Vagina (tissue), 2 donors: ENCODE data around the gene SLC6A4. TPM values are rescaled to one million over a fixed set of nuclear protein-coding genes. Genes with fewer than 3 reads are reported as not detected.

ENCODE experiments used
- DNase-seq, 2 donors: peaks; one replicate each; pipeline ENCODE4 v3.0.0-alpha.2; 2017; ENCODE audit errors: extremely low spot score in 2 of 2
- H3K27ac ChIP-seq: fragments of 200-600 bp; sonication (generic); one replicate; pipeline ENCODE4 v1.5.1; 2019
- H3K27me3 ChIP-seq: fragments of 200-600 bp; sonication (generic); one replicate; pipeline ENCODE4 v1.5.1; 2019
- H3K36me3 ChIP-seq, 2 donors: fragments of 200-600 bp; sonication (generic); one replicate each; pipeline ENCODE4 v1.5.1; 2017 to 2019
- H3K4me1 ChIP-seq: fragments of 200-600 bp; sonication (generic); one replicate; pipeline ENCODE4 v1.5.1; 2019
- H3K4me3 ChIP-seq, 2 donors: fragments of 200-600 bp; sonication (generic); 1 replicate in 1 of 2; 2 replicates in 1 of 2; pipeline ENCODE4 v1.5.1; 2016 to 2019
- H3K9me3 ChIP-seq: fragments of 200-600 bp; sonication (generic); one replicate; pipeline ENCODE4 v1.5.1; 2019
- POLR2A ChIP-seq, 2 donors: fragments of 450-650 bp; IDR thresholded peaks; one replicate each; pipeline ENCODE4 v1.6.1; 2017; ENCODE audit warnings: antibody characterized with exemption in 2 of 2, mild to moderate bottlenecking in 2 of 2, moderate library complexity in 2 of 2
- POLR2AphosphoS5 ChIP-seq, 2 donors: sonication (generic); formaldehyde crosslinking; IDR thresholded peaks; one replicate each; pipeline ENCODE4 v1.9.0; 2017; ENCODE audit warnings: antibody characterized with exemption in 2 of 2, mild to moderate bottlenecking in 2 of 2, low read depth in 1 of 2; ENCODE audit not compliant: insufficient read depth in 1 of 2
- intact Hi-C: fragments of 100-400 bp; cut with DNase I; formaldehyde crosslinking; loops from one replicate; pipeline ENCODE4 v1.15.1; 2023
- total RNA-seq: library from RNA; depleted of rRNA; stranded (reverse); fragments of >200 nt; gene quantifications from one replicate; pipeline ENCODE4 v1.2.3, GENCODE V29; 2016
- TF ChIP-seq, protein P1 (sequence below), 3 experiments: fragments of 450-650 bp in 2 of 3; fragments of 200-600 bp in 1 of 3; sonication (generic) in 1 of 3; IDR thresholded peaks; one replicate each; pipeline ENCODE4 v1.5.1; 2017 to 2019; ENCODE audit warnings: antibody characterized with exemption in 3 of 3, mild to moderate bottlenecking in 2 of 3, moderate library complexity in 2 of 3

The SLC6A4 gene
- total RNA-seq, 1 donor from 2014 or later = 0.98 TPM

DNA sequence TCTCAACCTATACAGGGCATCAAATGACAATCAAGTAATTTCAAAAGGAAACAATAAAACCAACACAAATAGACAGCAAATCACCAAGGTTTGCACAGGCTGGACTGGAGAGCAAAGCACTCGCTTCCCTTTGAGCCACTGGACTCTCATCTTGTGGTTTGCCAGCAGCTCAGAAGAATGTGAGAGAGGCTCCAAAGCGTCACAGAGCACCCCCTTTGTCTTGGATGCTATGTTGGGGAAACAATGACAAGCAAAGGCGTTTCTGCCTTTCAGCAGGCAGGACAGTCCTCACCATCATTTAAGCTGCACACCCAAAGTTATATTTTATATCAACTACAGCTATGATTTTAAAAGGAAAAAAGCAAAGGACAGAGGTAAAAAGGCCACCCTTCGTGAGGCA is 13.2 kb downstream of the SLC6A4 start:
- no peaks in the 10 kb centered on the region for H3K4me1 ChIP-seq
- DNase-seq = no peak
- no peak for TF ChIP-seq POLR2A (IDR thresholded peaks at IDR 0.05)
- TF ChIP-seq POLR2AphosphoS5 (IDR thresholded peaks at IDR 0.05; ENCODE audit: insufficient read depth in 1 of 2, low read depth in 1 of 2) = no peak
- TF ChIP-seq, protein P1, sequence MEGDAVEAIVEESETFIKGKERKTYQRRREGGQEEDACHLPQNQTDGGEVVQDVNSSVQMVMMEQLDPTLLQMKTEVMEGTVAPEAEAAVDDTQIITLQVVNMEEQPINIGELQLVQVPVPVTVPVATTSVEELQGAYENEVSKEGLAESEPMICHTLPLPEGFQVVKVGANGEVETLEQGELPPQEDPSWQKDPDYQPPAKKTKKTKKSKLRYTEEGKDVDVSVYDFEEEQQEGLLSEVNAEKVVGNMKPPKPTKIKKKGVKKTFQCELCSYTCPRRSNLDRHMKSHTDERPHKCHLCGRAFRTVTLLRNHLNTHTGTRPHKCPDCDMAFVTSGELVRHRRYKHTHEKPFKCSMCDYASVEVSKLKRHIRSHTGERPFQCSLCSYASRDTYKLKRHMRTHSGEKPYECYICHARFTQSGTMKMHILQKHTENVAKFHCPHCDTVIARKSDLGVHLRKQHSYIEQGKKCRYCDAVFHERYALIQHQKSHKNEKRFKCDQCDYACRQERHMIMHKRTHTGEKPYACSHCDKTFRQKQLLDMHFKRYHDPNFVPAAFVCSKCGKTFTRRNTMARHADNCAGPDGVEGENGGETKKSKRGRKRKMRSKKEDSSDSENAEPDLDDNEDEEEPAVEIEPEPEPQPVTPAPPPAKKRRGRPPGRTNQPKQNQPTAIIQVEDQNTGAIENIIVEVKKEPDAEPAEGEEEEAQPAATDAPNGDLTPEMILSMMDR (IDR thresholded peaks at IDR 0.05) = no peak
- H3K27ac ChIP-seq = no peak overlapping the region
- intact Hi-C loops = no loop called here
- H3K36me3 ChIP-seq = no peaks in the 10 kb centered on the region
- no peaks in the 10 kb centered on the region for H3K27me3 ChIP-seq
- H3K4me3 ChIP-seq = no peak overlapping the region
- H3K9me3 ChIP-seq = no peaks in the 10 kb centered on the region

DNA sequence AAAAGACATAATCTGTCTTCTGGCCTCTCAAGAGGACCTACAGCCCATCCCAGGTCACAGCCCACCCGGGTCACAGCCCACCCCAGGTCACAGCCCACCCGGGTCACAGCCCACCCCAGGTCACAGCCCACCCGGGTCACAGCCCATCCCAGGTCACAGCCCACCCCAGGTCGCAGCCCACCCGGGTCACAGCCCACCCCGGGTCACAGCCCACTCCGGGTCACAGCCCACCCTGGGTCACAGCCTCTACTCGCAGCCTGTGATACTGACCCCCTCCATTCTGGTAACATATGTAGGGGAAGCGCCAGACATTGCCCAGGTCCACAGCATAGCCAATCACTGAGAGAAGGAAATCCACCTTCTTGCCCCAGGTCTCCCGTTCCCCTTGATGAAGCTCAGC is 14.2 kb downstream of the SLC6A4 start:
- intact Hi-C loops = no loop called here

DNA sequence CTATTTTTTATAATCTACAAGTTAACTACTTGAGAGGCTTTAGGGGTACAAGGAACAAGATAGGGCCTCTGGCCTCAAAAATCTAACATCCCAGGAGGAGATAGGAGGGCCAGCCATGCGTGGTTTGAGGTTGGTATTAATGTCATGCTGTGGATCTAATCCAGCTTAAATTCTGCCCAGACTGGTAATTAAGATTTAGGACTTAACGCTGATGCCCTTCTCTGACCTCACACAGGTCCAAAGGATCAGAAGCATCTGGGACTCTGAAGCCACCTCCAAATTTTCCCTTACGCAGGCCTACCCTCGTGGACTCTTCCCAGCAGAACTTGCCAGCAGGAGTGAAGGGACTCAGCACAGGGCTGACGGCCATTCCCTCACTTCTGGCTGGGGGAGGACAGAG is 15.1 kb downstream of the SLC6A4 start:
- Histone ChIP-seq H3K9me3 (no peaks in the 10 kb centered on the region), H3K36me3 (no peaks in the 10 kb centered on the region), H3K4me1 (no peaks in the 10 kb centered on the region), H3K27me3 (no peaks in the 10 kb centered on the region), H3K4me3 (no peak overlapping the region), H3K27ac (no peak overlapping the region)
- TF ChIP-seq, protein P1 (IDR thresholded peaks at IDR 0.05) = no peak
- TF ChIP-seq POLR2A (IDR thresholded peaks at IDR 0.05) = no peak
- no peak for TF ChIP-seq POLR2AphosphoS5 (IDR thresholded peaks at IDR 0.05; ENCODE audit: insufficient read depth in 1 of 2, low read depth in 1 of 2)
- intact Hi-C loops = no loop called here
- DNase-seq = no peak

More for the DNA sequence above, 14.2 kb downstream of the SLC6A4 start:
- no peaks in the 10 kb centered on the region for H3K27me3 ChIP-seq
- H3K9me3 ChIP-seq = no peaks in the 10 kb centered on the region
- no peaks in the 10 kb centered on the region for H3K4me1 ChIP-seq
- H3K4me3 ChIP-seq = no peak overlapping the region
- no peak overlapping the region for H3K27ac ChIP-seq
- DNase-seq = no peak
- H3K36me3 ChIP-seq = no peaks in the 10 kb centered on the region
- TF ChIP-seq POLR2AphosphoS5 (IDR thresholded peaks at IDR 0.05; ENCODE audit: insufficient read depth in 1 of 2, low read depth in 1 of 2) = no peak
- TF ChIP-seq POLR2A (IDR thresholded peaks at IDR 0.05) = no peak
- TF ChIP-seq, protein P1 (IDR thresholded peaks at IDR 0.05) = no peak

DNA sequence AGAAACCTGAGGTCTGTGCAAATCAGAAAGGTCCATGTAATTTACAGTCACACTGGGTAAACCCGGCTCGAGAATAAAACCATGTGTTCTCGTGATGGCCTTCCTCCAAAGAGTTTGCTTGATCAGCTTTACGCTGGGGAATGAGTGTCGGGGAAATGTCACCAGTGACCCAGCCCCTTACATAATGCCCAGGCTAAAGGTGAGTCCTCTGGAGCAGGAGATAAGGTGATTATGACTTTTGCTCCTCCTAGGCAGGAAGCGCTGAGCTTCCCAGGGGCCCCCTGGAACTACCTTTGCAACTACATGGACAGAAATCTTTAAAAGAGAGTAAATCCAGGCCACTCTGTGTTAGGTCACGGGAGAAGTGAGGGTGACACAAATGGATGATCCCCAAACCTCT is 15.7 kb downstream of the SLC6A4 start:
- intact Hi-C loops = no loop called here
- H3K27ac ChIP-seq = no peak overlapping the region
- no peak overlapping the region for H3K4me3 ChIP-seq
- H3K4me1 ChIP-seq = no peaks in the 10 kb centered on the region
- H3K27me3 ChIP-seq = no peaks in the 10 kb centered on the region
- DNase-seq = no peak
- no peaks in the 10 kb centered on the region for H3K9me3 ChIP-seq
- no peaks in the 10 kb centered on the region for H3K36me3 ChIP-seq
- TF ChIP-seq POLR2A (IDR thresholded peaks at IDR 0.05) (no peak), POLR2AphosphoS5 (IDR thresholded peaks at IDR 0.05; ENCODE audit: insufficient read depth in 1 of 2, low read depth in 1 of 2) (no peak)
- TF ChIP-seq, protein P1 (IDR thresholded peaks at IDR 0.05) = no peak

DNA sequence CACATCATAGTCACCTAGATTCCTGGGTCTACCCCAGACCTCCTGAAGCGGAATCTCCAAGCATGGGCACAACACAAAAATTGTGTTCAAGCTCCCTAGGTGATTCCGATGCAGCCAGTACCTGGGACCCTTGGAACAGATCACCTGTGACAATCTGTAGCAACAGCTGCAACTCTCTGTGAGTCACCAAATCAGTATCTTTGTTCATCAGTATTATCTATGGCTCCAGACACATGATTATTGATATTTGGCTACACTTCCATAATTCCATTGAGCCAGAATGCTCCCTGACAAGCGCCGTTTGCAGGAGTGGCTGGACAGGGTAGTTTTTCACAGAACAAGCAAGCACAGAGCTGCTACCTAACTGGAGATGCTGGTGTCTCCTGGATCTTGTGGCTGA is 16.2 kb downstream of the SLC6A4 start:
- Histone ChIP-seq H3K27ac (no peak overlapping the region), H3K9me3 (no peaks in the 10 kb centered on the region), H3K4me1 (no peaks in the 10 kb centered on the region), H3K4me3 (no peak overlapping the region), H3K36me3 (no peaks in the 10 kb centered on the region), H3K27me3 (no peaks in the 10 kb centered on the region)
- TF ChIP-seq POLR2AphosphoS5 (IDR thresholded peaks at IDR 0.05; ENCODE audit: insufficient read depth in 1 of 2, low read depth in 1 of 2) (no peak), POLR2A (IDR thresholded peaks at IDR 0.05) (no peak)
- TF ChIP-seq, protein P1 (IDR thresholded peaks at IDR 0.05) = no peak
- DNase-seq = no peak
- intact Hi-C loops = no loop called here
